HG03558 (cell line): ENCODE measurements around the gene AVPR2.
A peak's percentile ranks its signal among the peaks of the same experiment; 100 is the strongest.

Experiments used
- ATAC-seq: cut with Tn5 transposase; IDR thresholded peaks from one replicate; pipeline ENCODE4 v1.9.1; 2021; ENCODE audit warnings: moderate number of reproducible peaks; ENCODE audit not compliant: unreplicated experiment; ENCODE audit errors: extremely low read depth

The AVPR2 gene

GRCh38 chrX:153909980-153910360 lies 5.5 kb downstream of the AVPR2 start:
- no peak for ATAC-seq

- no peak for ATAC-seq
These were observed 6.0 kb downstream of the AVPR2 start for GRCh38 chrX:153910446-153910845.

- no peak for ATAC-seq
These were observed 7.3 kb downstream of the AVPR2 start for GRCh38 chrX:153911798-153912197.

GRCh38 chrX:153913211-153913610 lies 8.7 kb downstream of the AVPR2 start:
- no peak for ATAC-seq

- no peak for ATAC-seq
These were observed 9.2 kb downstream of the AVPR2 start for GRCh38 chrX:153913701-153914100.

GRCh38 chrX:153917869-153918268 lies 13.4 kb downstream of the AVPR2 start:
- ATAC-seq = no peak

GRCh38 chrX:153919281-153919680 lies 14.8 kb downstream of the AVPR2 start:
- ATAC-seq = no peak

- ATAC-seq = no peak
These were observed 16.1 kb downstream of the AVPR2 start for GRCh38 chrX:153920546-153920945.

GRCh38 chrX:153921070-153921469 lies 16.6 kb downstream of the AVPR2 start:
- no peak for ATAC-seq

- ATAC-seq = no peak
These were observed 17.3 kb downstream of the AVPR2 start for GRCh38 chrX:153921511-153922446.

- no peak for ATAC-seq
These were observed 18.7 kb downstream of the AVPR2 start for GRCh38 chrX:153922932-153923857.

- no peak for ATAC-seq
These were observed 19.8 kb downstream of the AVPR2 start for GRCh38 chrX:153924149-153924861.

GRCh38 chrX:153925387-153925738 lies 20.9 kb downstream of the AVPR2 start:
- no peak for ATAC-seq

- ATAC-seq = no peak
These were observed 21.5 kb downstream of the AVPR2 start, which contains the start of gene ARHGAP4 for GRCh38 chrX:153925739-153926551. TSS of gene ARHGAP4 (minus strand) at chrX:153926264. CDS start at chrX:153926202, 62 bp downstream.

- no peak for ATAC-seq
These were observed 22.0 kb downstream of the AVPR2 start for GRCh38 chrX:153926552-153926857.

- ATAC-seq = peak; percentile 24
These were observed 22.6 kb downstream of the AVPR2 start for GRCh38 chrX:153926858-153927671.

- no peak for ATAC-seq
These were observed 23.1 kb downstream of the AVPR2 start for GRCh38 chrX:153927672-153927921.

GRCh38 chrX:153927922-153928760 lies 23.7 kb downstream of the AVPR2 start:
- ATAC-seq = peak; percentile 46
